ENCODE measurements around the gene MPDU1.

MPDU1 gene

DNA sequence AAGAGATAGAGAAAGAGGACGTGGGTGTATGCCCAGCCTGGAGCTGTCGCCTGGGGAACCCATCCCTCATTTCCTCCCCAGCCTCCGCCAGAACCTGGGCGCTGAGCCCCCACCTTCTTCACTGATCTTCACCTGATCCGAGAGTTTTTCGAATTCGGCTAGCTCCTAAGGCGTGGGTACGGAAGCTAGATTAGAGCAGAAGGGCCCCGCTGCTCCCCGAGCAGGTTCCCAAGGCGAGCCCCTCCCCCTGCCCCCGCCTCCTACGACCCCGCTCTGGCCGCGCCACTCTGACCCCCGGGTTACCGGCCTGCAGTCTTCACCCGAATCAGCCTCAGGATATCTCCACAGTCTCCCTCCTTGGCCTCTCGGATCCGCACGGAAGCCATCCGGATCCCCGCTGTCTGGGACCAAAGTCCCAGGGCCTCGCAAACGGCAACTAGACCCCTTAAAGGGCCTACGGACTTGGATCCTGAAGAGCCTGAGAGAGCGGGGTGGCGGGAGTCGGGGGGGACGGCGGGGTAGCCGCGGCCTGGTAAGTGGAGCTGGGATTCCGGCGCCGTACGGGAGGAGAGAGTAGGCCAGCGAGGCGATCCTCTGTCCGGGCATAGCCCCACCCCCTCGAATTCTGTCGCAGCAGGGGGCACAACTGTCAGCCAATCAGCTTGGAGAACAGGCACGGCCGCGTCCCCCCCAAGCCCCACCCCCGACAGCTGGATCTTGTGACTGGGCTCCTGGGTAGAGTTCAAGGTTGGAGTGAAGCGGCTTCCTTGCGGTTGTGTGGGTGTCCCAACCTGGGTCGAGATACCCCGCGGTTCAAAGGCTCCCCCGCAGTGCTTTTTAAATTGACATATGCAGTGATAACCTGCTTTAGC, 43.8 kb downstream of the MPDU1 start, which contains the start of gene SAT2:
TSS of gene SAT2 (minus strand) at position 572 of the 872 bp plus-strand sequence. CDS start at position 386, 186 bp downstream.
- TF ChIP-seq, protein P1, sequence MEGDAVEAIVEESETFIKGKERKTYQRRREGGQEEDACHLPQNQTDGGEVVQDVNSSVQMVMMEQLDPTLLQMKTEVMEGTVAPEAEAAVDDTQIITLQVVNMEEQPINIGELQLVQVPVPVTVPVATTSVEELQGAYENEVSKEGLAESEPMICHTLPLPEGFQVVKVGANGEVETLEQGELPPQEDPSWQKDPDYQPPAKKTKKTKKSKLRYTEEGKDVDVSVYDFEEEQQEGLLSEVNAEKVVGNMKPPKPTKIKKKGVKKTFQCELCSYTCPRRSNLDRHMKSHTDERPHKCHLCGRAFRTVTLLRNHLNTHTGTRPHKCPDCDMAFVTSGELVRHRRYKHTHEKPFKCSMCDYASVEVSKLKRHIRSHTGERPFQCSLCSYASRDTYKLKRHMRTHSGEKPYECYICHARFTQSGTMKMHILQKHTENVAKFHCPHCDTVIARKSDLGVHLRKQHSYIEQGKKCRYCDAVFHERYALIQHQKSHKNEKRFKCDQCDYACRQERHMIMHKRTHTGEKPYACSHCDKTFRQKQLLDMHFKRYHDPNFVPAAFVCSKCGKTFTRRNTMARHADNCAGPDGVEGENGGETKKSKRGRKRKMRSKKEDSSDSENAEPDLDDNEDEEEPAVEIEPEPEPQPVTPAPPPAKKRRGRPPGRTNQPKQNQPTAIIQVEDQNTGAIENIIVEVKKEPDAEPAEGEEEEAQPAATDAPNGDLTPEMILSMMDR (IDR thresholded peaks at IDR 0.05) = no peak
- Histone ChIP-seq H3K79me2 (no peaks in the 10 kb centered on the region), H3K27me3 (ENCODE audit: control insufficient read depth, insufficient read depth, low read length) (no peaks in the 10 kb centered on the region), H3K9ac (peak within 1 kb of the TSS; percentile 54), H3K4me1 (peaks cover 25% of the 10 kb centered on the region), H3K9me3 (ENCODE audit: control insufficient read depth, low read length) (no peaks in the 10 kb centered on the region), H2AFZ (peak within 1 kb of the TSS; percentile 83), H3K27ac (peak within 1 kb of the TSS; percentile 91), H3K36me3 (ENCODE audit: control insufficient read depth, insufficient read depth, low read length) (no peaks in the 10 kb centered on the region), H3K4me3 (ENCODE audit: low read depth, low read length) (peak within 1 kb of the TSS; percentile 94), H3K4me2 (ENCODE audit: low read length) (peak within 1 kb of the TSS; percentile 88)

DNA sequence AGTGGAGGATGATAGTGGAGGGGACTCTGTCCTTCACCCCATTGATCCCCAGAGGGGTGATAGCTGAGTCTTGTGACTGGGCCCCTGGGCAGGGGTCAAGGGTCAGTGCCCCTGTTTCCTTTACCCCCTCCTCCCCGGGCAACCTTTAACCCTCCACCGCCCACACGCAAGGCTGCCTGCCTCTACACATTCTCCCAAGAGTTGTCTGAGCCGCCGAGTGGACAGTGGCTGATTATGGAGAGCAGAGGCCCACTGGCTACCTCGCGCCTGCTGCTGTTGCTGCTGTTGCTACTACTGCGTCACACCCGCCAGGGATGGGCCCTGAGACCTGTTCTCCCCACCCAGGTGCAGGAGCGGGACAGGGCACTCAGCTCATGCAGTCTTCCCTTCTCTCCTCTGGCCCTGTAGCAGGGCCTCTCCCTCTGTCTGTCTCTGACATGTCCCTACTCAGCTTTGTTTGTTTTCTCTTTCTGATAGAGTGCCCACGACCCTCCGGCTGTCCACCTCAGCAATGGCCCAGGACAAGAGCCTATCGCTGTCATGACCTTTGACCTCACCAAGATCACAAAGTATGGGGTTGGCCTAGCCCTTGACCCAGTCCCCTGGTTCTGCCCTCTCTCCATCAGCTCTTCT, 46.4 kb downstream of the MPDU1 start, which contains the start of gene SHBG:
TSS of gene SHBG (plus strand) at position 197 of the 633 bp plus-strand sequence. CDS start at position 235, 38 bp downstream.
- Histone ChIP-seq H2AFZ (peak within 1 kb of the TSS; percentile 79), H3K9me3 (ENCODE audit: control insufficient read depth, low read length) (no peaks in the 10 kb centered on the region), H3K4me3 (ENCODE audit: low read depth, low read length) (no peak within 1 kb of the TSS), H3K27me3 (ENCODE audit: control insufficient read depth, insufficient read depth, low read length) (no peaks in the 10 kb centered on the region), H3K36me3 (ENCODE audit: control insufficient read depth, insufficient read depth, low read length) (no peaks in the 10 kb centered on the region), H3K27ac (peak within 1 kb of the TSS; percentile 63), H3K79me2 (no peaks in the 10 kb centered on the region), H3K4me1 (peaks cover 30% of the 10 kb centered on the region), H3K9ac (no peak within 1 kb of the TSS), H3K4me2 (ENCODE audit: low read length) (no peak within 1 kb of the TSS)
- TF ChIP-seq, protein P1 (IDR thresholded peaks at IDR 0.05) = no peak

GRCh38 chr17:7631398-7632380, 48.0 kb downstream of the MPDU1 start:
- peak overlapping the region; percentile 36 for H3K4me2 ChIP-seq (ENCODE audit: low read length)
- H3K36me3 ChIP-seq (ENCODE audit: control insufficient read depth, insufficient read depth, low read length) = no peaks in the 10 kb centered on the region
- no peak overlapping the region for H3K9ac ChIP-seq
- peak overlapping the region; percentile 79 for H2AFZ ChIP-seq
- H3K4me3 ChIP-seq (ENCODE audit: low read depth, low read length) = peak overlapping the region; percentile 1
- TF ChIP-seq, protein P1 (IDR thresholded peaks at IDR 0.05) = no peak
- H3K9me3 ChIP-seq (ENCODE audit: control insufficient read depth, low read length) = no peaks in the 10 kb centered on the region
- H3K4me1 ChIP-seq = peaks cover 28% of the 10 kb centered on the region
- H3K27ac ChIP-seq = peak overlapping the region; percentile 63
- no peaks in the 10 kb centered on the region for H3K79me2 ChIP-seq
- H3K27me3 ChIP-seq (ENCODE audit: control insufficient read depth, insufficient read depth, low read length) = no peaks in the 10 kb centered on the region

GRCh38 chr17:7632492-7632894, 48.8 kb downstream of the MPDU1 start:
- Histone ChIP-seq H3K27me3 (ENCODE audit: control insufficient read depth, insufficient read depth, low read length) (no peaks in the 10 kb centered on the region), H3K36me3 (ENCODE audit: control insufficient read depth, insufficient read depth, low read length) (no peaks in the 10 kb centered on the region), H3K9ac (no peak overlapping the region), H2AFZ (peak overlapping the region; percentile 85), H3K4me2 (ENCODE audit: low read length) (no peak overlapping the region), H3K9me3 (ENCODE audit: control insufficient read depth, low read length) (no peaks in the 10 kb centered on the region), H3K4me1 (peaks cover 25% of the 10 kb centered on the region), H3K27ac (peak overlapping the region; percentile 3), H3K79me2 (no peaks in the 10 kb centered on the region), H3K4me3 (ENCODE audit: low read depth, low read length) (peak overlapping the region; percentile 1)
- TF ChIP-seq, protein P1 (IDR thresholded peaks at IDR 0.05) = peak; percentile 72
